ENCODE data around the gene TMEM169.
A peak's percentile ranks its signal among the peaks of the same experiment; 100 is the strongest.

Gene TMEM169, protein sequence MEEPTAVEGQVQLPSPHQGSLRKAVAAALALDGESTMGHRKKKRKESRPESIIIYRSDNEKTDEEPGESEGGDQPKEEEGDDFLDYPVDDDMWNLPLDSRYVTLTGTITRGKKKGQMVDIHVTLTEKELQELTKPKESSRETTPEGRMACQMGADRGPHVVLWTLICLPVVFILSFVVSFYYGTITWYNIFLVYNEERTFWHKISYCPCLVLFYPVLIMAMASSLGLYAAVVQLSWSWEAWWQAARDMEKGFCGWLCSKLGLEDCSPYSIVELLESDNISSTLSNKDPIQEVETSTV

DNA sequence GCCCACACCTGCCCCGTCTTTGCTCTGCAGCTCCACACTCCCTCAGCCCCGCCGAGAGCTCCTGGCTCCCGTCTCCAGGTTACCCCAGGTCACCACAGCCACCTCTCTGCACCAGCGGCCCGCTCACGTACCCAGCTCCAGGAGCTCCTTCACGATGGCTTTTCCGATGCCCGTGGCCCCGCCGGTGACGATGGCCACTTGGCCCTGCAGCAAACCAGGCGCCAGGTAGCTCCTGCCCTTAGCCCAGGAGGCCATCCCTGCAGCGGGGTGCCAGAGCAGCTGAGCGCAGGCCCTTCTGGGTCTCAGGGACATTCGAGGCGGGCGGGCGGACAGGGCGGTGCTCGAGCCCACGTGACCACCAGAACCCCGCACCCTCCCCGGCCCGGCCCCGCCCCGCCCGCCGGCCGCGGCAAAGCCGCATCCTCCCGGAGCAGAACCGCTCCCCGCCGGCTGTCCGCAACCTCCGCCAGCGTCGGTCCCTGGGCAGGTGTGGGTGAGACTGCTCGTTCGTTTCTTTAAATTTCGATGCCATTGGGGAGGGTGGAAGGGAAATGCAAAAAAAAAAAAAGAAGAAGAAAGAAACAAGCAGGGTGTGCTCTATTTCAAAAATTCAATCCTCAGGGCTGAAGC is at the start of gene TMEM169, which contains the start of gene PECR:
Gene TMEM169, plus strand, starts transcription at position 433 of the 630 bp plus-strand sequence. CDS start 14,045 bp downstream, outside the sequence.
Gene PECR, minus strand, starts transcription at position 323 of the 630 bp plus-strand sequence. Its CDS starts 68 bp downstream, at position 255.
- DNase-seq = peak; percentile 74

DNA sequence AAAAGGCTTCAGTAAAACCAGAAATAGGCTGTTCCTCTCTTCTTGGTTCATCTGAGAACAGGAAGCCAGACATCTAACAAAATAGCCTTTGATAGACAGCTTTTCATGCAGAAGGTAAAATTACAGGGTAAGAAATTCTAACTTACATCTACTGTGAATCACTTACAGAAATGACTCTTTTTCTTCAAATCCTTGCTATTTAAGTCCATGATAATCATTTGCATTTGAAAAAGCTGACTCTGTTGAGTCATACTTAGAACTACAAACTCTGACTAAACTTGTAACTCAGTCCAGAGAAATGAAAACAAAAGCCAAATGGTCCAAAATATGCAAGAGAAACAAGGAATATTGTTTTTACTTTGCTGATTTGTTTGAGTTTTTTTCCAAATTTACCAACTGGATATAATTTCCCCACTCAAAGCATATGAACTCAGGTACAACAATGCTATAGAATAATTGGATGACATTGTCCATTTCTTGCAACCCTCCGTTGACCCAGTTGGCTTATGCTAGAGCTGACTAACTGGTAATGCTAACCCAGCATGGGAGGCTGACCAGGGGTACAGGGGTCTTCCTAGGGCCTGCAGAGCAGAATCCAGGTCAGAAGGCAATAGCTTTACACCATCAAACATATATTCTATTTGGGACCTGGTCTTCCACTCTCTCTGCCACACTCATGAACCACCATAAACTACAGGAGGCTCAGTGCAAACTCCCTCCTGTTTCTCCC is 49.6 kb upstream of the TMEM169 start:
- no peak for DNase-seq

DNA sequence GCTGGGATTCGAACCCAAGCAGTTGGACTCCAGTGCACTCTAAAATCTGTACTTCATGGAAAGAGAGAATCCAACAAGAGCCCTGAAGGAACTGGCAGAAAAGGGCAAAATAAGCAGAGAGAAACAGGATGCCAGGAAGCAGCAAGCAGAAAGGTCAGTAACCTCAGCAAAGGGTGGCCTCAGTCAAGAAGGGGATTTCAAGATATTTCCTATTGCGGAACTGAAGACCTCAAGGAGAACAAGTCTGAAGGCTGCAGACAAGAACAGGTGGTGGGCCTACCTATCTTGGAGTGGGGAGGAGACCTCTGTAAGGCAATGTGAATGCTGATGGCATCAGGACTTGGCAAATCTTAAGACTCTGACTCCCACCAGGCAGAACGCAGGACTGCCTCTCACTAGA is 48.3 kb upstream of the TMEM169 start:
- DNase-seq = no peak

DNA sequence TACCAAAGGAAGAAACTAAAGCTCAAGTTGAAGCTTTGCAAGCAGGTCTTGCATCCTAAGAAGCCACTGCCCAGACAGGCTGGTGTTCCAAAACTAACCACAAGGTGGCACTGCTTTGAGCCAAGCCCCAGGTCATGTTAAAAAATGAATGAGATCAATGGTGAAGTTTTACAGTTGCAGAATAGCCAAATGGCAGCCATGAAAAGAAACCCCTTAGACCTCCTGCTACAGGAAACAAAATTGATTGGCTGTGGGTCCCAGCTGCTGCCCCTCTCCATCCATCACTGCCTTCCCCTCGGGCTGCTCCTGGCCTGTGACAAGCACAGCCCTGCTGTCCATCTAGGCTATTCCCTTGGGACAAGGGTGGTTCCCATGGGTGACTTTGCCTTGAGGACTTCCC is 47.7 kb upstream of the TMEM169 start:
- DNase-seq = peak; percentile 77

DNA sequence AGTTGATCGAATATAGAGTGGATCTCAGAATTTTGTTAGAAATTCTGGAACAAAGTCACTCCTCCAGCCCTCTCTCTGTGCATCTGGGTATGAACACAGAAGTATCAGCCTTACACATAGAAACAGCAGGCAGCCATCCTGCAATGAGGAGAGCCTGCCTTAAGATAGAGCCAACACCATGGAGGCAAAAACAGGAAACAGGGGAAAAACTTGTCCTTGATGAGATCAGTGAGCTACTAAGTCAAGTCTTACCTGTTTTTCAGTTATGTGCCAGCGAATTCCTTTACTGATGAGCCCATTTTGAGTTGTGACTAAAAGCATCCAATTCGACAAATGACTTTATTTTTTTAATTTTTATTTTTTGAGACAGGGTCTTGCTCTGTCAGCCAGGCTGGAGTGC is 41.8 kb upstream of the TMEM169 start:
- no peak for DNase-seq

DNA sequence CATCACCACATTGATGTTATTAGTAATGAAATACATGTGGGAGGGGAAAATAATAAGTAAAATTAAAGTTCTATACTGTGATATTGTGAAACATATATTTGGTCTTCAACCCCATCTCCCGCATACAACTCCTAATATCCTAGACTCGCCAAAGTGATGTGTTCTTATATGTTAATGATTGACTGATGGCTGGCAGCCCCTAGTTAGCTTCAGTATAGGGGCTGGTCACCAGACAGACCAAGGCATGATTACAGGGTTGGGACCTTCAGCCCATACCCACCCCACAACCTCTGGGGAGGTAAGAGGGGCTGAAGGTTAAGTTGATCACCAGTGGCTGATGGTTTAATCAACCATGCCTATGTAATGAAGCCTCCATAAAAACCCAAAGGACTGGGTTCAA is 40.3 kb upstream of the TMEM169 start:
- DNase-seq = no peak

DNA sequence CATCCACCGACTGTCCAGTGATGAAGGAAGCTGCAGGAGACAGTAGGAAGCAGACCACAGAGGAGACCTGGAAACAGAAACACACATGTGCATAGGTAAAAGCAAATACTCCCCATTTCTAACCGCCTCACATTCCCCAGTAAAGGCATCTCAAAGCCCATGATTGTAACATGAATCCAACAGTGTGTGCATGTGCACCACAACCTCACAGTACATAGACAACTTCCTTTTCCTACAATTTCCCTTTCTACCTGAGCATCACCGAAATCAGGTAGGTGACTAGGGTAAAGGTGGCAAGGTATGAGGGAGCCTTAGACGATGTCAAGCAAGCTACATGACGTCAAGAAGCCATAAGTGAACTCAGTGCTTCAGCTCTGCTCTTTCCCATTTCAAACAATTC is 37.8 kb upstream of the TMEM169 start:
- DNase-seq = no peak

DNA sequence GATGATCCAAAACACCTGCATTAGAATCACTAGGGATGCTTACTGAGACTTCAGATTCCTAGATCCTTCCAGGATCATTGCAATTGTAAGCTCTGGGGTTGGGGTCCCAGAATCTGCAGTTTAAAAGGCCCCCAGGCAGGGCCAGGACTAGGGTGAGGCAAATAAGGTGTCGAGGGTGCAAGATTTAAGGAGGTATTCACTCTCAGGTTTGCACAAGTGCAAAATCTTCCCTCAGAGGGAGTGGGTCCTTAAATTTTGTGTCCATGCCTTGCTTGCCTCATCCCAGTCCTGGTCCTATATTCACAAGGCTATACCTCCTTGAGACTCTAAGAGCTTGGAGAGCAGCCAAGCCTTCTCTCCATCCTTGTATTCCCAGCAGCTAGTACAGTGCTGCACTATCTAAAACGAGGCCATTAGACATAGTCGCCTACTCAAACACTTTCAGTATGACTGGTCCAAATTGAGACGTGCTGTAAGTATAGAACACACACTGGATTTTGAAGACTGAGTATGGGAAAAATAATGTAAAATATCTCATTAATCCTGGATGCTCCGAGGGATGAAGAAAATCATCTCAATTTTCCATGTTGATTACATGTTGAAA is 36.7 kb upstream of the TMEM169 start:
- no peak for DNase-seq

DNA sequence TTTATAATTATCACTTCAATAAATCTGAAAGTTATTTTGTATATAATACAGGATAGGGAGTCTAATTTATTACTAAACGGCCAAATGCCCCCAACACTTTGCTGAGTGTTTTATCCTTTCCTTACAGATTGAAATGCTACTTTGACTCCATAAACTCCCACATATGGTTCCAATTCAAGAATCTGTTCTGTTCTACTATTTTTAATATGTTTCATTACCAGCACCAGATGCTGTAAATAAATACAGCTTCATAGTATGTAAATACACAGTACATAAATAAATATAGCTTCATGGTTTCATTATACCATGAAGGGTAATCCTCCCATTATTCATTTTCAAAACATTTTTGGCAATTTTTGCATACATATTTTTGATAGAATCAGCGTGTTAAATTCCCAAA is 34.3 kb upstream of the TMEM169 start:
- DNase-seq = no peak

DNA sequence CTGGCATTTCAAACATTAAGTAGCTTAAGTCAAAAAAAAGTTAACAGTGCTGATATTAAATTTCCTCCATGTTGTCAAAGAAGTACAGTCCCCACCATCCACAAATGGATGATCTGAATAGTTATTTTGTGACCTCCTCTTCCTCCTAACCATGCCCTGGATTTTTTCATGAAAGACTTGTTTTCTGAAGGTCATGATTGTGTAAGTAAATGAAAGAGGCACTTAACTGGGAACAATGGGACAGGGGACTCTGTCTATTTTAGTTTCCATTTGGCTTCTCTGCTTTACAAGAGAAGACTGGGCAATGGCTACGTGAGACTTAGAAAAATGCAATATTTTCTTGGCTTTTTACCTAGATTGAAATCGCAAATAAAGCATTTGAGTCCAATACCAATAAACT is 32.3 kb upstream of the TMEM169 start:
- DNase-seq = no peak

DNA sequence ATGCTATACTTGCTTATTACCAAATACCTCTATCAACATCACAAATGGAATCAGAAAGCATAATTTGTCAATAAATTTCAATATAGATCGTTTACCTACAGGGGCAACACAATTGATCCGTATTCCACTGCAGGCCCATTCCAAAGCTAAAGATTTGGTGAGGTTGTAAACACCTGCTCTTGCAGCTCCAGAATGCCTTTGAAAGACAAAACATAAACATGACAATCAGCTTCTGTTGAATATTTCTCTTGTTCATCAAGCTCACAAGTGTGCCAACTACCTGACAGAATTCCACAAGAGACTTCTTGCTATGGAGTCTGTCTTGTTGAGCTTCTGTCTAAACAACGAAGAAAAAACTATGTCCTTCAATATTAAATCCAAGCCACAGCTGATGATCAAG is 30.4 kb upstream of the TMEM169 start:
- DNase-seq = no peak

DNA sequence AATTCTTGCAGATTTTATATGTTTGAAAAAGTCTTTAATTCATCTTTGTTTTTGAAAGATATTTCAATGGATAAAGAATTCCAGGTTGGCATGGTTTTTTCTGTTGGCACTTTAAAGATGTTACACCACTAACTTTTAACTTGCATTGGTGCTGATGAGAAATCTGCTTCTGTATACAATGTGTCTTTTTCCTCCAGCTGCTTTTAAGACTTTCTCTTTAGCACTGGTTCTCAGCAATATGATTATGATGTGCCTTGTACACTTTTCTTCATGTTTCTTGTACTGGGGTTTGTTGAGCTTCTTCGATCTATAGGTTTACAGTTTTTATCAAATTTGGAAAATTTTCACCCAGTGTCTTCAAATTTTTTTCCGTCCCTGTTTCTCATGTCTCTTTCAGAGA is 29.3 kb upstream of the TMEM169 start:
- no peak for DNase-seq

DNA sequence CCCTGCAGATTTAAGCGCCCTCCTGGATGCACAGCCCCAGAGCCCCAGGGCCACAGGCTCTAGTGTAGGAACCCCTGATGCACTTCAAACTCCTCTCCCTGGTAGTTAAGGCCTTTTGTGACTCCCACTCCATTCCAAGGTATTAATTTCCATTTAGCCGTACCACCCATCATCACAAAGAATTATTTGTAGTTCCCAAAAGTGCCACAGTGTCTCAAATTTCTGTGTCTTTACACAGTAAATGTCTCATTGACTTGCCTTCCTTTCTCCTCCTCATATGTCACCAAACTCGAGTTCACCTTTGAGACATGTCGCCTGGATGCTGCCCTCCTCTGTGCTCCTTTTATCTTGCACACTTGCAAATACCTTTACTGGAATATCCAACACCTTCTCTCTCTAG is 26.0 kb upstream of the TMEM169 start:
- no peak for DNase-seq

DNA sequence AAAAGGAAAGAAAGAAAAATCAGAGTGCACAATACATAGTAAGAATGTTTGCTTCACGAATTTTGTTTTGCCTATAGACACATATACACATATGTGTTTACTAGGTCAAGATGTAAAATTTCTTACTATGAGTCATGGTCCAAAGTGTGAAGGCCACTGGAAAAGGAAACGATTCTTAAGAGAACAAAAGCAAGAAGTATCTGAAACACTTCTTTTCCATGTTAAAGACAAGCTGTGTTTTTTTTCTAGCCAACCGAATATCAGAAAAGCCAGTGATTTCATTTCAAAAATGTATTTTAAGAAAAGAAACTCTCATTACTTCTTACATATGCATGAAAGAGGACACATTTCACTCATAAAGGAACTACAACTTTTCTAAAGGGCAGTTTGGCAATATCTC is 25.0 kb upstream of the TMEM169 start:
- DNase-seq = no peak

DNA sequence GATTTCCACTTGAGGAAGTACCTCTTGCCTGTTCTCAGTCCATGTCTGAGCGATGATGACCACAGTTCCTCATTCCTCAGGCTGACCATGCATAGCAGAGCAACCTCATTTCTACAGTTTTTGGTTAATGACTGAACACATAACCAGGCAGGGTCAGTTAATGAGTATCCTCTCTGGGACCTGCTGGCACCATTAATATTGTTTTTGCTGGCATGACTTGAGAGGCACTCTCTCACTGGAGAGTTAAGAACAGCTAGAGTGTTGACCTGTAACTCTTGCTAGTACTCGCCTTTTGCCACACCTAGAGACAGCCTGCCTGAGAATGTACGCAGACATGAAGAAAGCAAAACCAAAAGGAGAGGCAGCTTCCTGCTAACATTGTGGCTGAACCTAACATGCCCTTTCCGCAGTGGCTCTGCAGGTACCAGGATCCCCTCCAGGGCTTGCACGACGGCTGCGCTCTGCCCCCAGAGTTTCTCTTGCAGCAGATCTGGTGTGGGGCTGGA is 24.0 kb upstream of the TMEM169 start:
- DNase-seq = peak; percentile 74

DNA sequence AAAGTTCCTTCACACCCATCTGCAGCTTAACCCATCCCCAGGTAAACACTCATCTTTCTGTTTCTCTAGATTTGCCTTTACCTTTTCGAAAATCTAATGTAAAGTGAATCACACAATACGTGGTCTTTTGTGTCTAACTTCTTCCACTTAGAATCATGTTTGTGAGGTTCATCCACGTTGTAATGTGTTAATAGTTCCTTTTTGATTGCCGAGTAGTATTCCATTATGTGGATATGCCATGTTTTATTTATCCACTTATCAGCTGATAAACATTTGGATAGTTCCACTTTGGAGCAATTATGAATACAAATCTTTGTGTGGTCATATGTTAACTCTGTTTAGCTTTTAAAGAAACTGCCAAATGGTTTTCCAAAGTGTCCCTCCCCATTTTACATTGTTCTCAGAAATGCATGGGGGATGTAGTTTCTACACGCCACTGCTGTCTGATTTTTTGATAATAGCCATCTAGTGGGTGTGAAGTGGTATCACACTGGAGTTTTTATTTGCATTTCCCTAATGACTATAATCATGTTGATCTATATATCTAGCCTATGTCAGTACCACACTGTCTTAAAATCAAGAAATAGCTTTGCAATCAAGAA is 22.4 kb upstream of the TMEM169 start:
- DNase-seq = peak; percentile 26

DNA sequence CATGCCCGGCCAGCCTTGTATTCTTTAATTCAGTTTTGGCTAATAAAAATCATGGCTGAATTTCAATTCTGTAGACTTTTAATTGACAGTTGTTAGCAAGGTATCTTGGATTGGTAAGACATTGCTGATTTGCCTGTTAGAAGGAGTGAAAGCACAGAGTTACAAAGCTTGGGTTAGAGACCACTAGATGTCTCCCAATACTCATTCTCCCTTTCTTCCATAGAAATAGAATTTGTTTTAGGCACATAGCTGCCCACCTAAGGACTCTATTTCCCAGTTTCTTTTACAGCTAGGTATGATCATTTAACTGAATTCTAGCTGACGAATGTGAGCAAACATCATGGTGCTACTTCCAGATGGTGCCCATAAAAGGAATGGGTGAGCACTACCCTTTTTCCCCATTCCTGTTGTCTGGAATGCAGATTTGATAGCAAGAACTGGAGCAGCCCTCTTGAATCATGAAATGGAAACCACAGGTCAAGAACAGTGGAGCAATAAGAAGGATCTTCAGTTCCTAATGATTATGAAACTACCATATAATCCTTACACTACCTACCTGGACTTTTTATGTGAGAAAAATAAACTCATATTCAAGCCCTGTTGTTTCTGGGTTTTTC is 17.6 kb upstream of the TMEM169 start:
- DNase-seq = no peak

DNA sequence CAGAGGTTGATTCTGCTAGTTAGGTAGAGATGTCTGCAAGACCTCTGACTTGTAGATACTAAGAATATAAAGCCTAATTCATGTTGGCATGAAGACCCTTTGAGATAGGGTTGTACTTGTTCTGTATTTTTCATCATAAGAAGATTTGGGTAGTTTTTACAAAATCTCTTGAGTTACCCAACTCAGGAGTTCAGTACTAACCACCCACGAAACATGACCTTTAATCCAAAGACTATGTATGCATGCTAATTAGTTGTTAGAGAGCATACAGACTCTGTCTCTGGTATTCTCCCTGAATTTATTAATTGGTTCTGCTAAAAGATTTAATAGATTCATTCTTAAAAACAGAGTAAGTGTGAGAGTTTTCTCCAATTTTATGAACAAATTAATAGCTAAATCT is 17.1 kb upstream of the TMEM169 start:
- DNase-seq = no peak

DNA sequence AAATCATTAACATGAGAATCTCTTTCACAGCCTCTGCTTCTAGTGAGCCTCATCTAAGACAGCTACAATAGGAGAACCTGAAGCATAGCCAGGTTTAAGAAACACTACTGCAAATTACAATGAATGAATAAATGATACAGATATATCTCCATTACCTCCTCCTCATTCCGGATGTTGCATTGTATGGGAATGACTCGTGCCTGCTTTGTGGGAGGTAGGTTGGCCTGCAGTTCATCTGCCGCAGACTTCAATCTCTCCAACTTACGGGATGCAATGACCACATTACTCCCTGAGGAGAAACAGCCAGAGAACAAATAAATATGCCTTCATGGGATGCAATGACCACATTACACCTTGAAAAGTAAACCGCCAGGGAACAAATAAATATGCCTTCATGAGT is 15.5 kb upstream of the TMEM169 start:
- DNase-seq = no peak

DNA sequence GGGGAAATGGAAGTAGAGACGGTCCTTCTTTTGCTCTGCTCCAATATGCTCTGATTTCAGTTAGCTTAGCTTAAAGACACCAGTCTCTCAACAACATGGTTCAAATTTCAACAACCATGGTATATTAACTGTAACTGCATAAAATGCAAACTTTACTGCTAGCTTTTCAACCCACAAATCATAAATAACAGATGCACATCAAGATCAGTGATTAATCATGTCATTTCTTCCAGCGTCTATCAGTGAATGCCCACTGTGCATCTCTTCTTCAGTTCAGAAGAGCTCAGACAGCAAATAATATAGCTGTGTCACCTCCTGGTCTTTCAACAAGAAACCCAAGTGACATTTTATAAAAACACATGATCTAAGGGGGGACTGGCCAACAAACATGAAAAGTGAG is 12.7 kb upstream of the TMEM169 start:
- no peak for DNase-seq

DNA sequence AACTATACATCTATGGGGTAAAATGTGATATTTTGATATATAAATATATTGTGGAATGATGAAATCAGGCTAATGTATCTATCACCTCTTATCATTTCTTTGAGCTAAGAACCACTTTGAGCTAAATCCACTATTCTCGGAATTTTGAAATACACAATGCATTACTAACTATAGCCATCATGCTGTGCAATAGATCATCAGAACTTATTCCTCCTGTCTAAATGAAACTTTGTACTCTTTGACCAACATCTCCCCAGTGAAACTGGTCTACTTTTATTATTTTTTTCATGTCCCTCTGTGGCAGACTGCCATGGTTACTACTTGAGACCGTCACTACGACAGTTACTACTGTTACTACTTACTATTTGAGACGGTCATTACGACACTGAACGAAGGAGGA is 11.5 kb upstream of the TMEM169 start:
- no peak for DNase-seq

DNA sequence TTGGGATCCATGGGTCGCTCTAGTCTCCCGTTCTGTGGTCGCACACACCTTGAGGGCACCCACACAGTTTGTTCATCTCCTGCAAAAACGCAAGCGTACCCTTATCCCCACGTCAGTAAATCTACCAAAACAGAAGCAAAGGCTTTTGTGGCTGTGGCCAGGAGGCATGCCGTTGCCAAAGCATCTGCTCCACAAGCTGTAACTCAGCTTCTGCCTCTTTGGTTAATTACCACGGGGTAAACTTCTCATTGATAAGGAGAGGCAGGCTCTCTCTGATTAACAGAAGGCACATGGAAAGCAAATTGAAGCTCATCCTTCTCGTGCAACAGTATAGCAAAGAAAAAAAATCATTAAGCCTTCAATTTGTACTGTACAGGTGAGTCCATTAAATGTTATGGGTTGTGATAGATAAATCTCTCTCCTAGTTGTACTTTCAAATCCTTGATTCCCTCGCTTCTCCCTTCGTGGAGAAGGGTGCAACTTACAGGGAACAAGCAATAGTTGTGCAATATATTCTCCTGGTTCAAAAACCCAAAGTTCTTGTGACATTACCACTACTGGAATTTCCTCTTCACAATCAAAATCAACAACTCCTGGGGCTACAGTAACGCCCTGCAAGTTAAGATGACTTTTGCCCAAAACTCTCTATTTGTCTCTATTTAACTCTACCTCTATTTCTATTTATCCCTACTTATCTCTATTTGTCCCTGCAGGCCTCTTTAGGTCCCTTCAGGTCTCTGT is 10.4 kb upstream of the TMEM169 start:
- DNase-seq = no peak

Data from CD4-positive, alpha-beta T cell treated with Interleukin-21 for 1 hour (primary cell).